NB4 (cell line): ENCODE data around the gene CCBE1.

ENCODE experiments used
- POLR2A ChIP-seq: IDR thresholded peaks from 2 replicates; pipeline ENCODE4 v1.6.1; 2011; ENCODE audit warnings: mild to moderate bottlenecking; ENCODE audit not compliant: insufficient read length; ENCODE audit errors: extremely low read depth
- TF ChIP-seq, protein P1 (sequence below): IDR thresholded peaks from one replicate; pipeline ENCODE4 v1.5.1; 2012; ENCODE audit warnings: low read depth, low read length
- TF ChIP-seq, protein P2 (sequence below): IDR thresholded peaks from 2 replicates; pipeline ENCODE4 v1.6.1; 2011; ENCODE audit warnings: low read depth, low read length

DNA sequence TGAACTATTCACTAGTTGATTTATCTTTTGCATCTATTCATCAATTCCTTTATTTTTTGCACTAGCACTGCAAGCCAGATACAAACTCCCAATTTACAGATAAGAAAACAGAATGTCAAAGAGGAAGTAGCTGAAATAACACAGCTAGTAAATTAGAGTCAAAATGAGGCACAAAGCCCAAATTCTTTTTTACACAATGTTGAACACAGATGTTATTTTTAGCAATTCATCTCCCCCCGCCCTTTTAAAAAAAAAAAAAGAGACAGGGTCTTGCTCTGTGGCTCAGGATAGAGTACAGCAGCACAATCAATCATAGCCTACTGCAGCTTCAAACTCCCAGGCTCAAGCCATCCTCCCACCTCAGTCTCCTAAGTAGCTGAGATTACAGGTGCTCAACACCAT is 127.8 kb downstream of the CCBE1 start:
- no peak for TF ChIP-seq POLR2A
- TF ChIP-seq, protein P1, sequence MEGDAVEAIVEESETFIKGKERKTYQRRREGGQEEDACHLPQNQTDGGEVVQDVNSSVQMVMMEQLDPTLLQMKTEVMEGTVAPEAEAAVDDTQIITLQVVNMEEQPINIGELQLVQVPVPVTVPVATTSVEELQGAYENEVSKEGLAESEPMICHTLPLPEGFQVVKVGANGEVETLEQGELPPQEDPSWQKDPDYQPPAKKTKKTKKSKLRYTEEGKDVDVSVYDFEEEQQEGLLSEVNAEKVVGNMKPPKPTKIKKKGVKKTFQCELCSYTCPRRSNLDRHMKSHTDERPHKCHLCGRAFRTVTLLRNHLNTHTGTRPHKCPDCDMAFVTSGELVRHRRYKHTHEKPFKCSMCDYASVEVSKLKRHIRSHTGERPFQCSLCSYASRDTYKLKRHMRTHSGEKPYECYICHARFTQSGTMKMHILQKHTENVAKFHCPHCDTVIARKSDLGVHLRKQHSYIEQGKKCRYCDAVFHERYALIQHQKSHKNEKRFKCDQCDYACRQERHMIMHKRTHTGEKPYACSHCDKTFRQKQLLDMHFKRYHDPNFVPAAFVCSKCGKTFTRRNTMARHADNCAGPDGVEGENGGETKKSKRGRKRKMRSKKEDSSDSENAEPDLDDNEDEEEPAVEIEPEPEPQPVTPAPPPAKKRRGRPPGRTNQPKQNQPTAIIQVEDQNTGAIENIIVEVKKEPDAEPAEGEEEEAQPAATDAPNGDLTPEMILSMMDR: no peak
- TF ChIP-seq, protein P2, sequence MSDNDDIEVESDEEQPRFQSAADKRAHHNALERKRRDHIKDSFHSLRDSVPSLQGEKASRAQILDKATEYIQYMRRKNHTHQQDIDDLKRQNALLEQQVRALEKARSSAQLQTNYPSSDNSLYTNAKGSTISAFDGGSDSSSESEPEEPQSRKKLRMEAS: no peak
